Endothelial cell of umbilical vein (primary cell): ENCODE data around the gene GABPB2. TPM values are rescaled to one million over a fixed set of nuclear protein-coding genes. Genes with fewer than 3 reads are reported as not detected.

Experiments
- BruUV-seq: library from RNA; stranded (reverse); fragments of 400-500 nt; replicated peaks from 2 replicates; lab custom pipeline; 2021; lab: Mats Ljungman, UMichigan
- CTCF ChIA-PET: fragments of 300-600, 350-600 bp; sonication (Branson Sonifier 250); formaldehyde crosslinking; loops from one replicate; lab custom pipeline; 2021; ENCODE audit warnings: antibody characterized with exemption, inconsistent platforms; lab: Charles Lee
- POLR2A ChIA-PET: fragments of 300-600, 350-600 bp; sonication (Branson Sonifier 250); formaldehyde crosslinking; loops from one replicate; lab custom pipeline; 2021; ENCODE audit warnings: antibody characterized with exemption, inconsistent platforms; lab: Charles Lee
- DNase-seq: peaks from one replicate; pipeline ENCODE4 v3.0.0-alpha.2; 2011; ENCODE audit warnings: low read depth, low spot score
- FAIRE-seq: peaks from 2 replicates; lab custom pipeline; 2011; peaks lifted over from hg19 to GRCh38; lab: Jason Lieb, UNC
- H2AFZ ChIP-seq: 2 replicates; pipeline ENCODE4 v1.6.0; 2012; ENCODE audit warnings: low read depth, low read length, control low read depth, inconsistent platforms
- H3K27ac ChIP-seq: 2 replicates; pipeline ENCODE4 v1.5.1; 2011; ENCODE audit warnings: low read depth, mild to moderate bottlenecking, control low read depth, low read length, moderate library complexity; ENCODE audit not compliant: insufficient read depth
- H3K27me3 ChIP-seq, 2 experiments: 2 replicates each; pipeline versions ENCODE4 v1.6.0 to v1.6.1; 2011; ENCODE audit warnings: low read length in 2 of 2, mixed read lengths in 1 of 2; ENCODE audit not compliant: control insufficient read depth in 2 of 2, insufficient read depth in 2 of 2
- H3K36me3 ChIP-seq, 2 experiments: 2 replicates in 1 of 2; 3 replicates in 1 of 2; pipeline ENCODE4 v1.5.1; 2011; ENCODE audit warnings: low read length in 2 of 2, mild to moderate bottlenecking in 1 of 2, moderate library complexity in 1 of 2; ENCODE audit not compliant: control insufficient read depth in 2 of 2, insufficient read depth in 2 of 2; ENCODE audit errors: extremely low read depth in 1 of 2
- H3K4me1 ChIP-seq: 3 replicates; pipeline ENCODE4 v1.5.1; 2011; ENCODE audit warnings: mild to moderate bottlenecking, low read length; ENCODE audit not compliant: control insufficient read depth, insufficient read depth; ENCODE audit errors: extremely low read depth
- H3K4me2 ChIP-seq: 2 replicates; pipeline ENCODE4 v1.6.1; 2011; ENCODE audit warnings: low read length, control low read depth, mixed read lengths; ENCODE audit not compliant: insufficient read depth
- H3K4me3 ChIP-seq, 3 experiments: fragments of 200-600 bp in 1 of 3; sonication (generic), shearing (Covaris generic) in 1 of 3; replicated peaks in 1 of 3; 2 replicates each; pipeline ENCODE4 v1.5.1; 2011 to 2016; ENCODE audit warnings: control low read depth in 3 of 3, low read length in 3 of 3, mild to moderate bottlenecking in 2 of 3, inconsistent platforms in 1 of 3, low read depth in 1 of 3, moderate library complexity in 1 of 3; ENCODE audit not compliant: insufficient read depth in 1 of 3
- H3K79me2 ChIP-seq: 2 replicates; pipeline ENCODE4 v1.6.0; 2012; ENCODE audit warnings: low read length, inconsistent platforms; ENCODE audit not compliant: control insufficient read depth, insufficient read depth
- H3K9ac ChIP-seq: replicated peaks from 2 replicates; pipeline ENCODE3; 2011; ENCODE audit warnings: low read length, control low read depth; ENCODE audit not compliant: insufficient read depth; ENCODE audit errors: extremely low read depth
- H3K9me1 ChIP-seq: replicated peaks from 3 replicates; pipeline ENCODE4 v1.6.0; 2011; ENCODE audit warnings: mild to moderate bottlenecking, low read length; ENCODE audit not compliant: control insufficient read depth, insufficient read depth; ENCODE audit errors: extremely low read depth
- H3K9me3 ChIP-seq: replicated peaks from 2 replicates; pipeline ENCODE4 v1.5.1; 2012; ENCODE audit warnings: low read length, inconsistent platforms; ENCODE audit not compliant: control insufficient read depth, insufficient read depth
- H4K20me1 ChIP-seq: replicated peaks from 2 replicates; pipeline ENCODE3; 2011; ENCODE audit warnings: mild to moderate bottlenecking, low read length; ENCODE audit not compliant: control insufficient read depth, insufficient read depth; ENCODE audit errors: extremely low read depth
- CTCF ChIP-seq, 2 donors: IDR thresholded peaks; 1 replicate in 1 of 2; 2 replicates in 1 of 2; pipeline ENCODE4 v1.5.1; 2011; ENCODE audit warnings: low read length in 2 of 2, mild to moderate bottlenecking in 2 of 2, moderate library complexity in 2 of 2, control low read depth in 1 of 2, inconsistent platforms in 1 of 2, low read depth in 1 of 2; ENCODE audit not compliant: insufficient read depth in 1 of 2; ENCODE audit errors: extremely low read depth in 1 of 2
- EZH2 ChIP-seq: IDR thresholded peaks from 2 replicates; pipeline ENCODE4 v1.6.1; 2012; ENCODE audit warnings: borderline replicate concordance, low read depth, mild to moderate bottlenecking, moderate library complexity, low read length, inconsistent platforms; ENCODE audit not compliant: severe bottlenecking
- FOS ChIP-seq: IDR thresholded peaks from 2 replicates; pipeline ENCODE4 v1.6.1; 2011; ENCODE audit warnings: mild to moderate bottlenecking, low read length, moderate library complexity, borderline replicate concordance; ENCODE audit not compliant: insufficient read depth
- GATA2 ChIP-seq: IDR thresholded peaks from 2 replicates; pipeline ENCODE4 v1.7.0; 2011; ENCODE audit warnings: low read depth, mild to moderate bottlenecking, moderate library complexity, mixed read lengths, low read length; ENCODE audit not compliant: insufficient read length, insufficient read depth
- MAX ChIP-seq: IDR thresholded peaks from 2 replicates; pipeline ENCODE4 v1.6.1; 2011; ENCODE audit not compliant: insufficient read depth, insufficient read length
- MYC ChIP-seq: IDR thresholded peaks from one replicate; pipeline ENCODE4 v1.6.1; 2011; ENCODE audit warnings: mild to moderate bottlenecking, low read depth, low read length
- POLR2A ChIP-seq: IDR thresholded peaks from 2 replicates; pipeline ENCODE4 v1.6.1; 2012; ENCODE audit warnings: low read depth, mild to moderate bottlenecking, control low read depth, low read length
- dilution Hi-C: fragments of 300-500 bp; cut with MboI; formaldehyde crosslinking; loops from one replicate; pipeline ENCODE4 v1.15.0; 2019; ENCODE audit warnings: low sequenced_read_pairs; ENCODE audit not compliant: extremely low pct_ligation_motif_present
- intact Hi-C: fragments of 100-400 bp; cut with micrococcal nuclease; formaldehyde crosslinking; loops from one replicate; pipeline ENCODE4 v1.10.0; 2022
- polyA plus RNA-seq, 4 experiments: library from polyadenylated mRNA; depleted of rRNA in 3 of 4; stranded (reverse) in 3 of 4; unstranded in 1 of 4; fragments of >200 nt; gene quantifications; 2 replicates each; pipeline versions ENCODE4 v1.2.1 to v1.2.3, GENCODE V29; 2011 to 2012; ENCODE audit warnings: missing spikeins in 1 of 4
- total RNA-seq: library from RNA; stranded (reverse); gene quantifications from 2 replicates; pipeline ENCODE4 v1.2.3, GENCODE V29; 2021

Gene GABPB2
- total and polyA plus RNA-seq, 2 donors (not counting 3 experiments of a cell fraction or from before 2014, with no cell fraction given): 2.6 to 4.3 TPM

GRCh38 chr1:151069103-151069486 lies 1.5 kb upstream of the GABPB2 start:
- FAIRE-seq (no peak), DNase-seq (no peak)
- Histone ChIP-seq H2AFZ (no peak overlapping the region), H4K20me1 (no peaks in the 10 kb centered on the region), H3K9me1 (no peaks in the 10 kb centered on the region), H3K27me3 (no peaks in the 10 kb centered on the region), H3K36me3 (peaks cover 0 to 5% of the 10 kb centered on the region in 2 experiments), H3K4me3 (no peak overlapping the region), H3K79me2 (peaks cover 37% of the 10 kb centered on the region), H3K4me1 (peaks cover 2% of the 10 kb centered on the region), H3K4me2 (no peak overlapping the region), H3K9me3 (no peaks in the 10 kb centered on the region), H3K9ac (no peak overlapping the region), H3K27ac (no peak overlapping the region)
- ChIA-PET CTCF (no interaction called here), POLR2A (no interaction called here)
- no TSS peak for BruUV-seq
- dilution Hi-C loops: no loop called here
- intact Hi-C loops: no loop called here
- TF ChIP-seq MYC (no peak), CTCF (IDR thresholded peaks at IDR 0.05; ENCODE audit: extremely low read depth in 1 of 2, insufficient read depth in 1 of 2, low read depth in 1 of 2, low read length in 2 of 2) (no peak), MAX (no peak), GATA2 (no peak), POLR2A (no peak), FOS (no peak), EZH2 (no peak)
